Tibial nerve (tissue), 4 donors: Measurements from ENCODE around the gene PPDPF. TPM values are rescaled to one million over a fixed set of nuclear protein-coding genes. Genes with fewer than 3 reads are reported as not detected.

Experiments used
- DNase-seq, 2 donors: peaks; one replicate each; pipeline ENCODE4 v3.0.0-alpha.2; 2019; ENCODE audit warnings: low spot score in 2 of 2
- H3K27ac ChIP-seq, 4 donors: fragments of 200-600 bp; sonication (generic) in 3 of 4; one replicate each; pipeline ENCODE4 v1.5.1; 2017 to 2019; ENCODE audit warnings: mild to moderate bottlenecking in 1 of 4
- H3K27me3 ChIP-seq, 2 donors: fragments of 200-600 bp; sonication (generic) in 1 of 2; one replicate each; pipeline versions ENCODE4 v1.5.1 to v1.6.0; 2017 to 2019
- H3K36me3 ChIP-seq, 3 donors: fragments of 200-600 bp; sonication (generic); one replicate each; pipeline ENCODE4 v1.5.1; 2018 to 2019
- H3K4me1 ChIP-seq, 4 donors: fragments of 200-600 bp; sonication (generic) in 3 of 4; one replicate each; pipeline ENCODE4 v1.5.1; 2017 to 2019
- H3K4me3 ChIP-seq, 4 donors: fragments of 200-600 bp; sonication (generic) in 3 of 4; one replicate each; pipeline ENCODE4 v1.5.1; 2017 to 2019; ENCODE audit warnings: mild to moderate bottlenecking in 1 of 4, moderate library complexity in 1 of 4
- H3K9me3 ChIP-seq, 4 donors: fragments of 200-600 bp; sonication (generic) in 3 of 4; one replicate each; pipeline ENCODE4 v1.5.1; 2017 to 2019
- CTCF ChIP-seq, 5 experiments: fragments of 200-600 bp in 3 of 5; fragments of 450-650 bp in 2 of 5; sonication (generic) in 3 of 5; IDR thresholded peaks; one replicate each; pipeline ENCODE4 v1.5.1; 2016 to 2019; ENCODE audit warnings: antibody characterized with exemption in 5 of 5, mild to moderate bottlenecking in 3 of 5, moderate library complexity in 2 of 5
- EP300 ChIP-seq, 2 donors: sonication (generic); formaldehyde crosslinking; IDR thresholded peaks; one replicate each; pipeline ENCODE4 v1.6.1; 2017; ENCODE audit warnings: antibody characterized with exemption in 2 of 2, mild to moderate bottlenecking in 1 of 2
- POLR2A ChIP-seq, 2 donors: fragments of 450-650 bp; IDR thresholded peaks; one replicate each; pipeline ENCODE4 v1.6.1; 2017; ENCODE audit warnings: antibody characterized with exemption in 2 of 2, mild to moderate bottlenecking in 2 of 2, moderate library complexity in 2 of 2
- WGBS, 2 donors: methylation state at CpG; one replicate each; pipeline ENCODE4 v1.1.5; 2018; 5-methylcytosine and 5-hydroxymethylcytosine counted together
- total RNA-seq, 4 donors: library from RNA; depleted of rRNA; stranded (reverse); fragments of >200 nt; gene quantifications; one replicate each; pipeline ENCODE4 v1.1.0, GENCODE V29; 2016

PPDPF gene
- total RNA-seq, 4 donors from 2014 or later, result 59.0 to 165 (median 119) TPM

GRCh38 chr20:63532449-63532971 lies 11.9 kb downstream of the PPDPF start:
- Histone ChIP-seq H3K4me1 (peaks cover 0 to 42% (median 7%) of the 10 kb centered on the region in 4 donors), H3K4me3 (no peak overlapping the region), H3K27ac (no peak overlapping the region), H3K27me3 (peaks cover 0 to 26% of the 10 kb centered on the region in 2 donors), H3K9me3 (no peaks in the 10 kb centered on the region), H3K36me3 (no peaks in the 10 kb centered on the region)
- DNase-seq, result no peak
- no peak for TF ChIP-seq EP300 (IDR thresholded peaks at IDR 0.05)
- no peak for TF ChIP-seq POLR2A (IDR thresholded peaks at IDR 0.05)
- no peak for TF ChIP-seq CTCF (IDR thresholded peaks at IDR 0.05)
- 71 to 74% methylated on average over 17 to 24 of the region's 24 CpGs for WGBS, 2 donors

- Histone ChIP-seq H3K4me3 (no peak overlapping the region), H3K9me3 (no peaks in the 10 kb centered on the region), H3K36me3 (no peaks in the 10 kb centered on the region), H3K4me1 (peaks cover 0 to 51% (median 10%) of the 10 kb centered on the region in 4 donors), H3K27me3 (peaks cover 0 to 26% of the 10 kb centered on the region in 2 donors), H3K27ac (no peak overlapping the region)
- 66 to 77% methylated on average over 13 to 14 of the region's 14 CpGs for WGBS, 2 donors
- DNase-seq, result no peak
- TF ChIP-seq EP300 (IDR thresholded peaks at IDR 0.05) (no peak), POLR2A (IDR thresholded peaks at IDR 0.05) (no peak), CTCF (IDR thresholded peaks at IDR 0.05) (no peak)
Measured at GRCh38 chr20:63533388-63533787, 12.8 kb downstream of the PPDPF start.

GRCh38 chr20:63533871-63534393 lies 13.4 kb downstream of the PPDPF start:
- Histone ChIP-seq H3K27me3 (peaks cover 0 to 27% of the 10 kb centered on the region in 2 donors), H3K27ac (no peak overlapping the region), H3K36me3 (no peaks in the 10 kb centered on the region), H3K9me3 (no peaks in the 10 kb centered on the region), H3K4me3 (no peak overlapping the region), H3K4me1 (peaks cover 0 to 54% (median 11%) of the 10 kb centered on the region in 4 donors)
- no peak for TF ChIP-seq CTCF (IDR thresholded peaks at IDR 0.05)
- TF ChIP-seq POLR2A (IDR thresholded peaks at IDR 0.05), result no peak
- TF ChIP-seq EP300 (IDR thresholded peaks at IDR 0.05), result no peak
- 79 to 88% methylated on average over 5 to 15 of the region's 28 CpGs for WGBS, 2 donors
- no peak for DNase-seq

GRCh38 chr20:63534427-63534830 lies 13.9 kb downstream of the PPDPF start:
- H3K27me3 ChIP-seq, result peaks cover 0 to 32% of the 10 kb centered on the region in 2 donors
- H3K4me1 ChIP-seq, result peaks cover 0 to 49% (median 11%) of the 10 kb centered on the region in 4 donors
- H3K4me3 ChIP-seq, result no peak overlapping the region
- H3K36me3 ChIP-seq, result no peaks in the 10 kb centered on the region
- H3K27ac ChIP-seq, result no peak overlapping the region
- TF ChIP-seq POLR2A (IDR thresholded peaks at IDR 0.05), result no peak
- TF ChIP-seq CTCF (IDR thresholded peaks at IDR 0.05), result no peak
- no peak for TF ChIP-seq EP300 (IDR thresholded peaks at IDR 0.05)
- WGBS, 2 donors, result 44 to 50% methylated on average over 2 to 12 of the region's 12 CpGs
- DNase-seq, result no peak
- no peaks in the 10 kb centered on the region for H3K9me3 ChIP-seq

- Histone ChIP-seq H3K4me1 (peaks cover 0 to 48% (median 11%) of the 10 kb centered on the region in 4 donors), H3K36me3 (no peaks in the 10 kb centered on the region), H3K9me3 (no peaks in the 10 kb centered on the region), H3K4me3 (no peak overlapping the region), H3K27ac (no peak overlapping the region), H3K27me3 (peaks cover 0 to 32% of the 10 kb centered on the region in 2 donors)
- no peak for TF ChIP-seq CTCF (IDR thresholded peaks at IDR 0.05)
- TF ChIP-seq POLR2A (IDR thresholded peaks at IDR 0.05), result no peak
- TF ChIP-seq EP300 (IDR thresholded peaks at IDR 0.05), result no peak
- DNase-seq, result no peak
- WGBS, 2 donors, result 42 to 76% methylated on average over 20 to 43 of the region's 49 CpGs
Measured at GRCh38 chr20:63534831-63535651, 14.5 kb downstream of the PPDPF start.
